ENCODE results near the gene PTGES3.
A peak's percentile ranks its signal among the peaks of the same experiment; 100 is the strongest.

Gene PTGES3

DNA sequence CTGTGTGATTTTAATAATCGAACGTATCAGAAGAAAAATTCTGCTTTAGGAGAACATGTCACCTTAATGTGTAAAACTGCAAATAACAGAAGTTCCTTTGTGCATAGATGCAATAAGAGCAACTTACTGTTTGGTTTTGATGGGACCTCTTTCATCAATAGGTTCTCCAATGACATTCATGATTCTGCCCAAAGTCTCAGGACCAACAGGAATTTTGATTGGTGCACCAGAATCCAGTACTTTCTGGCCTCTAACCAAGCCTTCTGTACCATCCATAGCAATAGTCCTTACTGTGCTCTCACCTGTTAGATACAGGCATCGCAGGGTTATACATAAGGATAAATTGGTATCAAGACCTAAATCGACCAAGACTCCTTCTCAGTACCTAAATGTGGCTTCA is 43.4 kb downstream of the PTGES3 start:
- peaks cover 8% of the 10 kb centered on the region for H3K4me1 ChIP-seq (ENCODE audit: insufficient read depth, poor library complexity, severe bottlenecking)
- ATAC-seq (ENCODE audit: low read depth) (no peak), DNase-seq (ENCODE audit: low spot score) (no peak)
- no peaks in the 10 kb centered on the region for H3K9me3 ChIP-seq (ENCODE audit: severe bottlenecking)
- peak overlapping the region; percentile 65 for H3K27ac ChIP-seq (ENCODE audit: poor library complexity, severe bottlenecking)
- TF ChIP-seq, protein P1, sequence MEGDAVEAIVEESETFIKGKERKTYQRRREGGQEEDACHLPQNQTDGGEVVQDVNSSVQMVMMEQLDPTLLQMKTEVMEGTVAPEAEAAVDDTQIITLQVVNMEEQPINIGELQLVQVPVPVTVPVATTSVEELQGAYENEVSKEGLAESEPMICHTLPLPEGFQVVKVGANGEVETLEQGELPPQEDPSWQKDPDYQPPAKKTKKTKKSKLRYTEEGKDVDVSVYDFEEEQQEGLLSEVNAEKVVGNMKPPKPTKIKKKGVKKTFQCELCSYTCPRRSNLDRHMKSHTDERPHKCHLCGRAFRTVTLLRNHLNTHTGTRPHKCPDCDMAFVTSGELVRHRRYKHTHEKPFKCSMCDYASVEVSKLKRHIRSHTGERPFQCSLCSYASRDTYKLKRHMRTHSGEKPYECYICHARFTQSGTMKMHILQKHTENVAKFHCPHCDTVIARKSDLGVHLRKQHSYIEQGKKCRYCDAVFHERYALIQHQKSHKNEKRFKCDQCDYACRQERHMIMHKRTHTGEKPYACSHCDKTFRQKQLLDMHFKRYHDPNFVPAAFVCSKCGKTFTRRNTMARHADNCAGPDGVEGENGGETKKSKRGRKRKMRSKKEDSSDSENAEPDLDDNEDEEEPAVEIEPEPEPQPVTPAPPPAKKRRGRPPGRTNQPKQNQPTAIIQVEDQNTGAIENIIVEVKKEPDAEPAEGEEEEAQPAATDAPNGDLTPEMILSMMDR (IDR thresholded peaks at IDR 0.05; ENCODE audit: poor library complexity, severe bottlenecking): no peak
- no peaks in the 10 kb centered on the region for H3K27me3 ChIP-seq (ENCODE audit: insufficient read depth, poor library complexity, severe bottlenecking)
- peak overlapping the region; percentile 71 for H3K4me3 ChIP-seq (ENCODE audit: severe bottlenecking)
- peaks cover 54% of the 10 kb centered on the region for H3K36me3 ChIP-seq (ENCODE audit: low read depth)

DNA sequence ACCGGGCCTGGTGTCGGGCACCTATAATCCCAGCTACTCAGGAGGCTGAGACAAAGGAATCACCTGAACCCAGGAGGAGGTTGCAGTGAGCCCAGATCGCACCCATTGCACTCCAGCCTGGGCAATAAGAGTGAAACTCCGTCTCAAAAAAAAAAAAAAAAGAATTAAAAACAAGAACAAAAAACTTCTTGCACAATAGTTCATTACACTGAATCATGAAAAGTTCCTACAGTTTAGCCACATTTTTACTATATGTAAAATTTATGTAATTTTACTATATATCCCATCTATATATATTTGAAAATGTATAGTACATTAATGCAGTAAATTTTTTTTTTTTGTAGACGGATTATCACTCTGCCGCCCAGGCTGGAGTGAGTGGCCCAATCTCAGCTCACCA is 46.9 kb downstream of the PTGES3 start:
- Histone ChIP-seq H3K4me3 (ENCODE audit: severe bottlenecking) (no peak overlapping the region), H3K36me3 (ENCODE audit: low read depth) (peaks cover 77% of the 10 kb centered on the region), H3K27me3 (ENCODE audit: insufficient read depth, poor library complexity, severe bottlenecking) (no peaks in the 10 kb centered on the region), H3K27ac (ENCODE audit: poor library complexity, severe bottlenecking) (no peak overlapping the region), H3K4me1 (ENCODE audit: insufficient read depth, poor library complexity, severe bottlenecking) (peaks cover 6% of the 10 kb centered on the region), H3K9me3 (ENCODE audit: severe bottlenecking) (no peaks in the 10 kb centered on the region)
- DNase-seq (ENCODE audit: low spot score): no peak
- no peak for ATAC-seq (ENCODE audit: low read depth)
- TF ChIP-seq, protein P1 (IDR thresholded peaks at IDR 0.05; ENCODE audit: poor library complexity, severe bottlenecking): no peak

DNA sequence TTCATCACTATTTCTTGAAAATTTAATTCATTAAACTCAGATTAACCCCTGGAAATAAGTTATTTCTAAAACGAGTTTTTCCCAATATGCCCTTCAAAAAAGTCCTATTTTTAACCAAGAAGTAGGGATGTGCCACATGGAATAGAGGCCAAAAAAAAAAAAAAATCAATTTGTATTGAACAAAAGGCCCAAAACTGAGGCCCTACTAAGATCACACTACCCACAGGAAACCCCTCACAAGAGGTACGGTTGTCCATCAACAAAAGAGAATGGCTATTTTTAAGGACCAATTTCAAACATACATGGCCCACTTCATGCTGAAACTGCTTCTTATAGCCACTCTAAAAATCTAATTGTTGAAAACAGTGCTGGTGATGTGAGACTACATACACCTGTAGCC is 50.5 kb downstream of the PTGES3 start:
- H3K27ac ChIP-seq (ENCODE audit: poor library complexity, severe bottlenecking): peak overlapping the region; percentile 86
- H3K4me1 ChIP-seq (ENCODE audit: insufficient read depth, poor library complexity, severe bottlenecking): peaks cover 6% of the 10 kb centered on the region
- no peaks in the 10 kb centered on the region for H3K27me3 ChIP-seq (ENCODE audit: insufficient read depth, poor library complexity, severe bottlenecking)
- TF ChIP-seq, protein P1 (IDR thresholded peaks at IDR 0.05; ENCODE audit: poor library complexity, severe bottlenecking): no peak
- DNase-seq (ENCODE audit: low spot score) (no peak), ATAC-seq (ENCODE audit: low read depth) (no peak)
- no peaks in the 10 kb centered on the region for H3K9me3 ChIP-seq (ENCODE audit: severe bottlenecking)
- H3K4me3 ChIP-seq (ENCODE audit: severe bottlenecking): no peak overlapping the region
- H3K36me3 ChIP-seq (ENCODE audit: low read depth): peaks cover 52% of the 10 kb centered on the region

DNA sequence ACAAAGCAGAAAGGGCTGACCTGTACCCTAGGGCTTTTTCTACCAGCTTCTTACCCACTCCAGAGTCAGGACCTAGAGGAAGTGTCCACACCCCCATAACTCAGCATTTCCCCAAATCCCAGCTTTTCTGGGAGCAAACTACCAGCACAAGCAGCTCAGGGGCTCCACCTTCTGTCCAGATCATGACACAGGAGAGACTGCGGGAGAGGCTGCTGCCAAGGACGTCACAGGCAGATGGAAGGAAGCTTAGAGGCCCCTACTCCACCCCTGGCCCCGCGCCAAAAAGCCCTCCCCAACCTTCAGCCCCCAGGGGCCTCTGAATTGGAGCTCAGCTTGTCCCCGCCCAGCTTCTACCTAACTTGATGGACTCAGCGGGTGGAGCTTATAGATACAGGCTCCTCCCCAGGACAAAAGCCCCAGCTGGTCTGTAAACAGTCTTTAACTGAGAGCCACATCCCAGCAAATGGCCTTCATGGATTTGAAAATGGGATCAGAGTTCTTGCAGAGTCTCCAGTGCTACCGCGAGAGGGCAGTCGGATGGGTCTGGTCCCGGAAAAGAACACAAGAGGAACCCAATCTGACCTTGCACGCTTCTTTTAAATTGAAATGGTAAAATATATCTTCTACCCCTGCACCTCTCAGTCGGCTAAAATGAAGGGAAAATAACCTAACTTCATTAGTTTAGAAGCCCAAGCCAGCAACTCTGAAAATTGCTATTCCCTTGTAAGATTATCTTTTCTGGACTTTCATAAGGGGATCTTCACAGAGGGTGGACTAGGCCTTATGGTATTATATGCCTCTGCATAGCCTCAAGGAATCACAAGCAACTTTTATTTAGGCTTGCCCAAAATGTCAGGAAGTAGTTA is 51.2 kb downstream of the PTGES3 start:
- no peaks in the 10 kb centered on the region for H3K27me3 ChIP-seq (ENCODE audit: insufficient read depth, poor library complexity, severe bottlenecking)
- peaks cover 13% of the 10 kb centered on the region for H3K4me1 ChIP-seq (ENCODE audit: insufficient read depth, poor library complexity, severe bottlenecking)
- H3K4me3 ChIP-seq (ENCODE audit: severe bottlenecking): peak overlapping the region; percentile 76
- TF ChIP-seq, protein P1 (IDR thresholded peaks at IDR 0.05; ENCODE audit: poor library complexity, severe bottlenecking): peak; percentile 94
- H3K36me3 ChIP-seq (ENCODE audit: low read depth): peaks cover 45% of the 10 kb centered on the region
- peak; percentile 99 for DNase-seq (ENCODE audit: low spot score)
- no peaks in the 10 kb centered on the region for H3K9me3 ChIP-seq (ENCODE audit: severe bottlenecking)
- H3K27ac ChIP-seq (ENCODE audit: poor library complexity, severe bottlenecking): peak overlapping the region; percentile 86
- peak; percentile 66 for ATAC-seq (ENCODE audit: low read depth)
